ENCODE measurements around the gene STRIP1.

GRCh38 chr1:110007046-110007830 is 27.2 kb upstream of the STRIP1 start:
- TF ChIP-seq CTCF (conservative IDR thresholded peaks at IDR 0.05): no peak
- no peak for TF ChIP-seq ZFX (IDR thresholded peaks at IDR 0.05)
